Right ventricle myocardium superior (tissue), 1 donor: ENCODE results near the gene PRR14L. TPM values are rescaled to one million over a fixed set of nuclear protein-coding genes. Genes with fewer than 3 reads are reported as not detected.

Experiments used
- ATAC-seq: fragments of 200-7000 bp; cut with Tn5 transposase; one replicate; pipeline ENCODE4 v1.9.1; 2020; ENCODE audit warnings: mild to moderate bottlenecking; ENCODE audit not compliant: poor library complexity
- DNase-seq: peaks from one replicate; pipeline ENCODE4 v3.0.0-alpha.2; 2020
- intact Hi-C: fragments of 100-400 bp; cut with DNase I; formaldehyde crosslinking; loops from one replicate; pipeline ENCODE4 v1.11.2; 2022
- total RNA-seq: library from RNA; stranded (reverse); fragmentation: NEBNext Ultra II Directional; extraction: Animal tissue kit (Norgen Biotek cat#: 25700); gene quantifications from one replicate; pipeline ENCODE4 v1.2.1, GENCODE V29; 2021
- donor health status: DM: no; HTN: yes; CAD: no; lungs with severe emphysema.

The PRR14L gene
- total RNA-seq, 1 donor from 2014 or later: 17.8 TPM

- ATAC-seq: no peak
- intact Hi-C loops: no loop called here
Observed at GRCh38 chr22:31653944-31654343, 96.0 kb downstream of the PRR14L start.

GRCh38 chr22:31652911-31653684 is 96.8 kb downstream of the PRR14L start:
- no peak for DNase-seq
- intact Hi-C loops: no loop called here
- ATAC-seq: no peak

More at GRCh38 chr22:31653944-31654343, 96.0 kb downstream of the PRR14L start:
- no peak for DNase-seq

GRCh38 chr22:31652088-31652487 is 97.8 kb downstream of the PRR14L start:
- no peak for DNase-seq
- no peak for ATAC-seq
- intact Hi-C loops: no loop called here

- ATAC-seq: no peak
Observed at GRCh38 chr22:31651664-31652063, 98.3 kb downstream of the PRR14L start.

GRCh38 chr22:31650391-31650790 is 99.5 kb downstream of the PRR14L start:
- no peak for ATAC-seq
- intact Hi-C loops: no loop called here
- no peak for DNase-seq

More at GRCh38 chr22:31651664-31652063, 98.3 kb downstream of the PRR14L start:
- no peak for DNase-seq
- intact Hi-C loops: no loop called here

- ATAC-seq (no peak), DNase-seq (no peak)
- intact Hi-C loops: no loop called here
Observed at GRCh38 chr22:31647523-31648320, 102.2 kb downstream of the PRR14L start.

- intact Hi-C loops: no loop called here
Observed at GRCh38 chr22:31647066-31647465, 102.9 kb downstream of the PRR14L start.

GRCh38 chr22:31646186-31647019 is 103.5 kb downstream of the PRR14L start:
- intact Hi-C loops: no loop called here
- DNase-seq (no peak), ATAC-seq (no peak)

More at GRCh38 chr22:31647066-31647465, 102.9 kb downstream of the PRR14L start:
- ATAC-seq (no peak), DNase-seq (no peak)

GRCh38 chr22:31639436-31640039 is 110.4 kb downstream of the PRR14L start:
- ATAC-seq (no peak), DNase-seq (no peak)
- intact Hi-C loops: no loop called here

- peak; percentile 62 for DNase-seq
- ATAC-seq: peak; percentile 74
- intact Hi-C loops: no loop called here
Observed at GRCh38 chr22:31637891-31638618, 111.9 kb downstream of the PRR14L start.

GRCh38 chr22:31637447-31637890 is 112.5 kb downstream of the PRR14L start:
- peak; percentile 56 for ATAC-seq
- intact Hi-C loops: no loop called here
- peak; percentile 73 for DNase-seq

GRCh38 chr22:31635638-31636306 is 114.2 kb downstream of the PRR14L start:
- ATAC-seq (no peak), DNase-seq (no peak)
- intact Hi-C loops: no loop called here

GRCh38 chr22:31631436-31631835 is 118.5 kb downstream of the PRR14L start:
- ATAC-seq (no peak), DNase-seq (no peak)
- intact Hi-C loops: no loop called here

Other genes with a start within 250 kb of the PRR14L start
- gene PISD, start 87.9 kb downstream of the PRR14L start, total RNA-seq: 16.6 TPM
- gene DEPDC5, start 3.9 kb upstream of the PRR14L start, total RNA-seq: 10.8 TPM
- gene YWHAH, start 194.4 kb upstream of the PRR14L start, total RNA-seq: 67.5 TPM